Measurements from ENCODE around the gene CHD9NB. TPM values are rescaled to one million over a fixed set of nuclear protein-coding genes. Genes with fewer than 3 reads are reported as not detected.
"Not testable (repeated sequence)": the region's sequence is repeated elsewhere in the genome, so short reads cannot be mapped to it uniquely, and the experiment has no call there.

Gene CHD9NB
- total RNA-seq, 4 donors from 2014 or later = 4.6 to 15.4 (median 10.0) TPM

- no peak overlapping the region for H3K4me3 ChIP-seq (ENCODE audit: low read depth, poor library complexity, severe bottlenecking)
- DNase-seq (ENCODE audit: low spot score in 2 of 2) = no peak
- 82% methylated on average over 8 of the region's 8 CpGs for WGBS, 2 donors
- TF ChIP-seq POLR2A (IDR thresholded peaks at IDR 0.05) = no peak
- TF ChIP-seq, protein P1, sequence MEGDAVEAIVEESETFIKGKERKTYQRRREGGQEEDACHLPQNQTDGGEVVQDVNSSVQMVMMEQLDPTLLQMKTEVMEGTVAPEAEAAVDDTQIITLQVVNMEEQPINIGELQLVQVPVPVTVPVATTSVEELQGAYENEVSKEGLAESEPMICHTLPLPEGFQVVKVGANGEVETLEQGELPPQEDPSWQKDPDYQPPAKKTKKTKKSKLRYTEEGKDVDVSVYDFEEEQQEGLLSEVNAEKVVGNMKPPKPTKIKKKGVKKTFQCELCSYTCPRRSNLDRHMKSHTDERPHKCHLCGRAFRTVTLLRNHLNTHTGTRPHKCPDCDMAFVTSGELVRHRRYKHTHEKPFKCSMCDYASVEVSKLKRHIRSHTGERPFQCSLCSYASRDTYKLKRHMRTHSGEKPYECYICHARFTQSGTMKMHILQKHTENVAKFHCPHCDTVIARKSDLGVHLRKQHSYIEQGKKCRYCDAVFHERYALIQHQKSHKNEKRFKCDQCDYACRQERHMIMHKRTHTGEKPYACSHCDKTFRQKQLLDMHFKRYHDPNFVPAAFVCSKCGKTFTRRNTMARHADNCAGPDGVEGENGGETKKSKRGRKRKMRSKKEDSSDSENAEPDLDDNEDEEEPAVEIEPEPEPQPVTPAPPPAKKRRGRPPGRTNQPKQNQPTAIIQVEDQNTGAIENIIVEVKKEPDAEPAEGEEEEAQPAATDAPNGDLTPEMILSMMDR (IDR thresholded peaks at IDR 0.05) = no peak
- intact Hi-C loops (cut with DNase I; ENCODE audit: low total_unique reads) = loop anchor here (10.0 kb wide), 1 partner anchor 447 kb away; the partner anchor contains the start of gene AKTIP
Measured at GRCh38 chr16:53057658-53058057, 5.0 kb upstream of the CHD9NB start.

DNA sequence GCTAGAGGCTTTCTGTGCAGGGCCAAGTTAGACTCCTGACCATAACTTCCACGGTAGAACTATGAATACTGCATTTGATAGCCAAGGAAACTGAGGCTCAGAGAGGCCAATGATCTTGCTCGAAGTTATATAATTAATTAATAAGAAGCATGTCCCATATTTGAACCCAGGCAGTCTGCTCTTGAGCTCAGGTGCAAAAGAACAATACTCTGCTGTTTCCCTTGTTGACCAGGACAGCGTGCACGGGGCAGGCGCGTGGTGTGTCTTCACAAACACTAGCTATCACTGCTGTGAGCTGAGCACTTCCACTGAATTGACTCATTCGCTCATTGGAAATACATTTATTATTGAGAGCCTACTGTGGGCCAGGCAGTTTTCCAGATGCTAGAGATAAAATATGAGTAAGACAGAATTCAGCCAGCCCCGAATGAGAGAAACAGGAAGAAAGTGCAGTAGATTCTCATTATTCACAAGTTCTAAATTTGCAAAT is 3.7 kb upstream of the CHD9NB start:
- intact Hi-C loops (cut with DNase I; ENCODE audit: low total_unique reads) = loop anchor here (10.0 kb wide), 1 partner anchor 448 kb away; the partner anchor contains the start of gene AKTIP
- no peak for TF ChIP-seq POLR2A (IDR thresholded peaks at IDR 0.05)
- TF ChIP-seq, protein P1 (IDR thresholded peaks at IDR 0.05) = no peak
- no peak for DNase-seq (ENCODE audit: low spot score in 2 of 2)
- WGBS, 2 donors = 74 to 78% methylated on average over 8 of the region's 8 CpGs
- no peak overlapping the region for H3K4me3 ChIP-seq (ENCODE audit: low read depth, poor library complexity, severe bottlenecking)

DNA sequence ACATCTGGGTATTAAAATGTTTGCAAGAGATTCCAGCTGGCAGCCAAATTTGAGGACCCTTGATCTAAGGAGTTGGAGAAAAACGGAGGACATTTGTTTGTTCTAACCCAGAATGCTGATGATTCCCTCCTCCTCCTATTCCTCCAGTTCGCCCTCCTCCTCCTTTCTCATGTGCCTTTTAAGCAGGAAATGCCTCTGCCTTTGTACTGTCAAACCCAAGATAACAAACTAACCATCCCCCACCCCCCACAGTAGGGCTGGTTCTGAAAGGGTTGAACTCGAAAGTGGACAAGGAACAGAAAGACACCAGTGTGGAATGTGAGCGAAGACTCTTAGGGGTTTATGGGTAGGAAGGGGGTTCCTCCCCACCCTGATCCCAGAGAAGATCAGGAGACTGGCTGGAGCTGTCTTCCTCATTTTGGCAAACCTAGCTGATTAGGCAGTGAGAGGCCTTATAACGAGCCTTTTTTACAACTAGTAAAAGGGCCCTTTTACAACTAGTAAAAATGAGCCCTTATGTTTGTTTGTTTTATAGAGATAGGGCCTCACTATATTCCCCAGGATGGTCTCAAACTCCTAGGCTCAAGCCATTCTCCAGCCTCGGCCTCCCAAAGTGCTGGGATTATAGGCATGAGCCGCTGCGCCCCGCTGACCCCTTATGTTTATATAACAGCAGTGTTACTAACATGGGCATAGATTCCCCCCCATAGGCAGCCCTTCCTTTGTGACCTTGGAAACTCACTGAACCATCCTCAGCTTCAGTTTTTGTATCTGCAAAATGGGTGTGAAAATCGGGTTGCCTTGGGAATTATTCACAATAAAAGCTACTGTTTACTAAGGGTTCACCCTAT is 3.1 kb upstream of the CHD9NB start:
- peak in 1 of 2 donors; percentile 47 for DNase-seq (ENCODE audit: low spot score in 2 of 2)
- intact Hi-C loops (cut with DNase I; ENCODE audit: low total_unique reads) = loop anchor here (2.0 to 10.0 kb wide), 2 partner anchors 105 to 449 kb away; partner anchors contain the start of gene AKTIP
- TF ChIP-seq, protein P1 (IDR thresholded peaks at IDR 0.05) = no peak
- no peak for TF ChIP-seq POLR2A (IDR thresholded peaks at IDR 0.05)
- H3K4me3 ChIP-seq (ENCODE audit: low read depth, poor library complexity, severe bottlenecking) = peak overlapping the region; percentile 45
- WGBS, 2 donors = 34 to 41% methylated on average over 10 of the region's 10 CpGs

DNA sequence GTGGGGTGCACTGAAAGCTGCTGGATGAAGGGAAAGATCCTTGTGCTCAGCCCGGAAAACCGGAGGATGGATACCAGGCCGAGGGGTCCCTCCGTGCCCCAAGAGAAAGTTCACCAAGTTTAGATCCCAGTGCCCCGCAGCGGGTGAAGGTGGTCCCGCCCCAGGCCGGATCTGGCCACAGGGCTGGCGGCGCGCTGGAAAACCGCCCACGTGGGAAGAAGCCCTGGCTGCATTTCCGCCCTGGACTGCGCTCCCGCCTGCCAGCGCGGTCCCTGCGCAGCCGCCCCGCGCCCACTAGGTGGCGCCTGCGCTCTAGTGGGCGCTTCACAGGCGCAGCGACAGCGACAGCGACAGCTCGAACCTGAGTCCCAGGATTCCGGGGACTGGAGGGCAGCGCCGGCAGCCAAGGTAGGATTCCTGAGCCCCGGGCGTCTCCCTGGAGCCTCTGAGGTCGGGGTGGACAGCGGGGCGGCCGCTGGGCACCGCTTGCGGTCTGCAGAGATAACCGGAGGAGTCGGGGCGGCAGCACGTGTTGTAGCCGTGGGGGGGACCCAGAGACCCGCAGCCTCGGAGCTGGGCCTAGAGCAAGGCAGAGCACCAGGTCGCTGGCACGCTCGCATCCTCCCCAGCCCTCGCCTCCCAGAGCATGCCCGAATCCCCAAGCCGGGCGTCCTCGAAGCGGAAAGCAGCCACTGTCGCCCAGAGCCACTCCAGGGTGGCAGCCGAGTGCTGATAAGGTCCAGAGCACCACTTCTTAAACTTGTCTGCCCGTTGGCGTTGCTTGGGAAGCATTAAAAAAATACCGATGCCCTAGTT is 2.2 kb upstream of the CHD9NB start, which contains the start of gene CHD9:
TSS of gene CHD9 (plus strand) at position 322 of the 816 bp plus-strand sequence. CDS start 101,099 bp downstream, outside the sequence.
- WGBS, 2 donors = 0 to 1% methylated on average over 23 to 38 of the region's 62 CpGs
- intact Hi-C loops (cut with DNase I; ENCODE audit: low total_unique reads) = loop anchor here (2.0 to 10.0 kb wide), 2 partner anchors 106 to 450 kb away; partner anchors contain the start of gene AKTIP
- TF ChIP-seq POLR2A (IDR thresholded peaks at IDR 0.05) = peak in 1 of 2 donors; percentile 11
- TF ChIP-seq, protein P1 (IDR thresholded peaks at IDR 0.05) = peak in 1 of 3 donors; percentile 96
- DNase-seq (ENCODE audit: low spot score in 2 of 2) = peak; percentile 68 to 96
- peak within 1 kb of the TSS; percentile 45 for H3K4me3 ChIP-seq (ENCODE audit: low read depth, poor library complexity, severe bottlenecking)

- 51 to 52% methylated on average over 13 of the region's 13 CpGs for WGBS, 2 donors
- intact Hi-C loops (cut with DNase I; ENCODE audit: low total_unique reads) = loop anchor here (2.0 to 10.0 kb wide), 2 partner anchors 107 to 451 kb away; partner anchors contain the start of gene AKTIP
- H3K4me3 ChIP-seq (ENCODE audit: low read depth, poor library complexity, severe bottlenecking) = no peak overlapping the region
- DNase-seq (ENCODE audit: low spot score in 2 of 2) = peak; percentile 41 to 91
- no peak for TF ChIP-seq POLR2A (IDR thresholded peaks at IDR 0.05)
- TF ChIP-seq, protein P1 (IDR thresholded peaks at IDR 0.05) = no peak
Measured at GRCh38 chr16:53053967-53054669, 1.4 kb upstream of the CHD9NB start.

DNA sequence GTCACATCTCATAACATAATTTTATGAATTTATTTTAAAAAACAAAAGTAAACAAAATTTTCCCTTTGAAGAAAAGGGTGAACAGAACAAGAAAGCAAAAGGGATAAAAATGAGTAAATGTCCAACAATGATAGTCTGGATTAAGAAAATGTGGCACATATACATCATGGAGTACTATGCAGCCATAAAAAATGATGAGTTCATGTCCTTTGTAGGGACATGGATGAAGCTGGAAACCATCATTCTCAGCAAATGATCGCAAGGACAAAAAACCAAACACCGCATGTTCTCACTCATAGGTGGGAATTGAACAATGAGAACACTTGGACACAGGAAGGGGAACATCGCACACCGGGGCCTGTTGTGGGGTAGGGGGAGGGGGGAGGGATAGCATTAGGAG is 1.4 kb downstream of the CHD9NB start:
- 93 to 100% methylated on average over 4 of the region's 4 CpGs for WGBS, 2 donors
- intact Hi-C loops (cut with DNase I; ENCODE audit: low total_unique reads) = loop anchor here (10.0 kb wide), 1 partner anchor 454 kb away; the partner anchor contains the start of gene AKTIP
- H3K4me3 ChIP-seq (ENCODE audit: low read depth, poor library complexity, severe bottlenecking); DNase-seq (ENCODE audit: low spot score in 2 of 2): not testable (repeated sequence)

All from lower leg skin (tissue), 4 donors.